PC-9 (cell line): ENCODE data around the gene TMEM217. TPM values are rescaled to one million over a fixed set of nuclear protein-coding genes. Genes with fewer than 3 reads are reported as not detected.

Source experiments
- BruUV-seq: library from RNA; stranded (reverse); fragments of 400-500 nt; replicated peaks from 2 replicates; lab custom pipeline; 2021; lab: Mats Ljungman, UMichigan
- CTCF ChIA-PET: fragments of 300-600 bp; sonication (Branson Sonifier 250); formaldehyde crosslinking; loops from one replicate; lab custom pipeline; 2022; ENCODE audit warnings: antibody characterized with exemption; lab: Charles Lee
- POLR2A ChIA-PET: fragments of 300-600 bp; sonication (Branson Sonifier 250); formaldehyde crosslinking; loops from one replicate; lab custom pipeline; 2022; ENCODE audit warnings: antibody characterized with exemption; ENCODE audit not compliant: unreplicated experiment; lab: Charles Lee
- DNase-seq, 2 experiments: peaks; one replicate each; pipeline versions ENCODE4 v3.0.0 to v3.0.0-alpha.2; 2015 to 2022; ENCODE audit warnings: mixed read lengths in 1 of 2
- H2AFZ ChIP-seq: fragments of 200-600 bp; sonication (generic); 2 replicates; pipeline ENCODE4 v1.8.1; 2017; ENCODE audit warnings: antibody characterized with exemption
- H3F3A ChIP-seq: fragments of 200-600 bp; sonication (generic); 2 replicates; pipeline ENCODE4 v1.8.1; 2017; ENCODE audit warnings: antibody characterized with exemption, mild to moderate bottlenecking, low read depth; ENCODE audit not compliant: insufficient read depth
- H3K27ac ChIP-seq: fragments of 200-600 bp; sonication (generic); 2 replicates; pipeline ENCODE4 v1.6.1; 2016; ENCODE audit warnings: mixed run types
- H3K27me3 ChIP-seq: fragments of 200-600 bp; sonication (generic); 2 replicates; pipeline ENCODE4 v1.6.1; 2016; ENCODE audit warnings: low read depth, mixed run types; ENCODE audit not compliant: insufficient read depth
- H3K36me3 ChIP-seq: fragments of 200-600 bp; sonication (generic); 2 replicates; pipeline ENCODE4 v1.6.1; 2016; ENCODE audit warnings: low read depth, mixed run types
- H3K4me1 ChIP-seq: fragments of 200-600 bp; sonication (generic); replicated peaks from 2 replicates; pipeline ENCODE4 v1.6.1; 2016; ENCODE audit warnings: mixed run types; ENCODE audit not compliant: insufficient read depth
- H3K4me2 ChIP-seq: fragments of 200-600 bp; sonication (generic); 2 replicates; pipeline ENCODE4 v1.6.1; 2017; ENCODE audit warnings: mixed run types
- H3K4me3 ChIP-seq: fragments of 200-600 bp; sonication (generic); 2 replicates; pipeline ENCODE4 v1.6.1; 2016; ENCODE audit warnings: mixed run types
- H3K79me2 ChIP-seq: fragments of 200-600 bp; sonication (generic); 2 replicates; pipeline ENCODE4 v1.6.1; 2017; ENCODE audit warnings: low read depth, mixed run types
- H3K9me2 ChIP-seq: fragments of 200-600 bp; sonication (generic); 2 replicates; pipeline ENCODE4 v1.8.1; 2017; ENCODE audit warnings: mild to moderate bottlenecking; ENCODE audit not compliant: insufficient read depth
- H3K9me3 ChIP-seq: fragments of 200-600 bp; sonication (generic); 2 replicates; pipeline ENCODE4 v1.8.1; 2016; ENCODE audit warnings: low read depth; ENCODE audit not compliant: insufficient read depth
- H4K20me1 ChIP-seq: fragments of 200-600 bp; sonication (generic); 2 replicates; pipeline ENCODE4 v1.8.1; 2017; ENCODE audit not compliant: insufficient read depth
- CTCF ChIP-seq: fragments of 200-600 bp; sonication (generic); conservative IDR thresholded peaks from 2 replicates; pipeline ENCODE4 v1.6.1; 2017; ENCODE audit warnings: mixed run types, antibody characterized with exemption, mild to moderate bottlenecking, moderate library complexity
- EZH2 ChIP-seq: fragments of 200-600 bp; sonication (generic); IDR thresholded peaks from 2 replicates; pipeline ENCODE4 v1.8.0; 2017; ENCODE audit warnings: antibody characterized with exemption, low read depth
- intact Hi-C: fragments of 100-400 bp; cut with micrococcal nuclease; formaldehyde crosslinking; loops from one replicate; pipeline ENCODE4 v1.10.0; 2022; ENCODE audit not compliant: unreplicated experiment
- total RNA-seq: library from RNA; stranded (reverse); gene quantifications from 2 replicates; pipeline ENCODE4 v1.2.3, GENCODE V29; 2021

The TMEM217 gene
- total RNA-seq, 1 experiment from 2014 or later = 4.9 TPM

GRCh38 chr6:37176268-37177076 is 81.5 kb downstream of the TMEM217 start:
- H3K4me2 ChIP-seq = no peak overlapping the region
- H3F3A ChIP-seq = peaks cover 68% of the 10 kb centered on the region
- H4K20me1 ChIP-seq = peaks cover 27% of the 10 kb centered on the region
- H3K9me2 ChIP-seq = no peaks in the 10 kb centered on the region
- CTCF ChIA-PET = interaction anchor here (0.6 kb wide), 2 partner anchors 155 to 258 kb away, joined by 3 read pairs; no protein-coding TSS in a partner anchor
- H3K4me3 ChIP-seq = no peak overlapping the region
- TF ChIP-seq EZH2 = no peak
- POLR2A ChIA-PET = interaction anchor here (0.6 to 0.9 kb wide), 5 partner anchors 32 to 1671 kb away, joined by 4 to 9 read pairs (median 7); no protein-coding TSS in a partner anchor
- intact Hi-C loops = no loop called here
- no peak for DNase-seq
- no peak overlapping the region for H3K27ac ChIP-seq
- peaks cover 17% of the 10 kb centered on the region for H3K4me1 ChIP-seq
- peaks cover 38% of the 10 kb centered on the region for H3K36me3 ChIP-seq
- H3K79me2 ChIP-seq = peaks cover 26% of the 10 kb centered on the region
- no peaks in the 10 kb centered on the region for H3K9me3 ChIP-seq
- H2AFZ ChIP-seq = no peak overlapping the region
- no peaks in the 10 kb centered on the region for H3K27me3 ChIP-seq
- BruUV-seq = no TSS peak

- BruUV-seq = no TSS peak
- Histone ChIP-seq H3K36me3 (peaks cover 43% of the 10 kb centered on the region), H4K20me1 (peaks cover 27% of the 10 kb centered on the region), H3K27me3 (no peaks in the 10 kb centered on the region), H3K9me2 (no peaks in the 10 kb centered on the region), H3K9me3 (no peaks in the 10 kb centered on the region), H3F3A (peaks cover 70% of the 10 kb centered on the region), H3K4me3 (no peak overlapping the region), H3K27ac (no peak overlapping the region), H3K4me2 (0 out of 2 replicates have a peak overlapping the region, but pooled peaks have one; percentile 34), H3K4me1 (peaks cover 17% of the 10 kb centered on the region), H3K79me2 (peaks cover 35% of the 10 kb centered on the region), H2AFZ (no peak overlapping the region)
- POLR2A ChIA-PET = interaction anchor here (0.6 to 0.7 kb wide), 4 partner anchors 14 to 1671 kb away, joined by 4 to 7 read pairs (median 5); no protein-coding TSS in a partner anchor
- no peak for DNase-seq
- intact Hi-C loops = no loop called here
- TF ChIP-seq CTCF (no peak), EZH2 (no peak)
- CTCF ChIA-PET = interaction anchor here (0.6 to 1.4 kb wide), 2 partner anchors 47 to 154 kb away, joined by 3 read pairs; no protein-coding TSS in a partner anchor
Observed at GRCh38 chr6:37175332-37176267, 82.3 kb downstream of the TMEM217 start.

GRCh38 chr6:37174515-37175331 is 83.2 kb downstream of the TMEM217 start:
- POLR2A ChIA-PET = interaction anchor here (0.7 kb wide), 1 partner anchor 15 kb away, joined by 6 read pairs; no protein-coding TSS in a partner anchor
- H3K27me3 ChIP-seq = no peaks in the 10 kb centered on the region
- H3K4me2 ChIP-seq = peak overlapping the region; percentile 34; the same call in 1 of the 2 replicates
- TF ChIP-seq EZH2 (no peak), CTCF (no peak)
- H3K9me2 ChIP-seq = no peaks in the 10 kb centered on the region
- DNase-seq = no peak
- H2AFZ ChIP-seq = no peak overlapping the region
- H3K36me3 ChIP-seq = peaks cover 43% of the 10 kb centered on the region
- no TSS peak for BruUV-seq
- no peak overlapping the region for H3K4me3 ChIP-seq
- H3F3A ChIP-seq = peaks cover 64% of the 10 kb centered on the region
- H3K27ac ChIP-seq = no peak overlapping the region
- CTCF ChIA-PET = interaction anchor here (1.4 kb wide), 1 partner anchor 46 kb away, joined by 3 read pairs; no protein-coding TSS in a partner anchor
- H3K79me2 ChIP-seq = peaks cover 40% of the 10 kb centered on the region
- H4K20me1 ChIP-seq = peaks cover 31% of the 10 kb centered on the region
- peaks cover 17% of the 10 kb centered on the region for H3K4me1 ChIP-seq
- intact Hi-C loops = no loop called here
- no peaks in the 10 kb centered on the region for H3K9me3 ChIP-seq
